GM19328 (cell line): Measurements from ENCODE around the gene COPE.
"Not testable (repeated sequence)": the region's sequence is repeated elsewhere in the genome, so short reads cannot be mapped to it uniquely, and the experiment has no call there.

Source experiments
- ATAC-seq: cut with Tn5 transposase; IDR thresholded peaks from one replicate; pipeline ENCODE4 v1.9.1; 2021; ENCODE audit warnings: mild to moderate bottlenecking, moderate library complexity; ENCODE audit not compliant: unreplicated experiment

The COPE gene

DNA sequence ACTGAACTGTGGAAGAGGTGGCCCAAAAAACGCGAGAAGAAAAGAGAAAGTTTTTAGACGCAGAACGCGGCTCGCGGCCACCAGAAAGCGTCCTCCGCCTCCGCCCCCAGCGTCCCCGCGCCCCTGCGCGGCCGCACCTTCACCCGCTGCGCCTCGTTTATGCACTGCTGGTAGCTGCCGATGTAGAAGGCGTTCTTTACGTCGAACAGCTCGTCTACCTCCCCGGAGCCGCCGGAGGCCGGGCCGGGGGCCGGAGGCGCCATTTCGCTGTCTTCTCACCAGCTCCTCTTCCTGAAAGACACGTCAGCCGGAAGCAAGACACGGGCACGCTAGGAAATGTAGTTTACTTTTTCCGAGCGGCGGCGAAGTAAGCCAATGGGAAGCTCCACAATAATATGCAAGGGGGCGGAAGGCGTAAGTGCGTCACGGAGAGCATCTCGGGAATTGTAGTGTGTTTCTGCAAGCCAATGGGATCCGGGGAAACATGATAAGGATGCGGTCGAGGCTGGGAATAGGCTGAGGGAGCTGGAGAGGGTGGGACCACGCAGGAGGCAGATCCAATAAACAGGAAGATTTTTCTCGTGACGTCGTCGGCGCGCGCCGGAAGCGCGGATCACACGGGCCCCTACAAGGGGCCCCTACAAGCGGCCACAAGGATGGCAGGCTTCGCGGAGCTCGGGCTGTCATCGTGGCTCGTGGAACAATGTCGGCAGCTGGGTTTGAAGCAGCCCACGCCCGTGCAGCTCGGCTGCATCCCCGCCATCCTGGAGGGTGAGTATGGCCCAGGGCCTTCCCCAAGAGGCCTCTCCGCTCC is at the start of gene COPE, which contains the start of gene DDX49:
COPE (minus strand) TSS at position 302 of the 814 bp plus-strand sequence; CDS start at position 263, 39 bp downstream.
DDX49 (plus strand) TSS at position 630 of the 814 bp plus-strand sequence; CDS start at position 657, 27 bp downstream.
- peak; percentile 88 for ATAC-seq

DNA sequence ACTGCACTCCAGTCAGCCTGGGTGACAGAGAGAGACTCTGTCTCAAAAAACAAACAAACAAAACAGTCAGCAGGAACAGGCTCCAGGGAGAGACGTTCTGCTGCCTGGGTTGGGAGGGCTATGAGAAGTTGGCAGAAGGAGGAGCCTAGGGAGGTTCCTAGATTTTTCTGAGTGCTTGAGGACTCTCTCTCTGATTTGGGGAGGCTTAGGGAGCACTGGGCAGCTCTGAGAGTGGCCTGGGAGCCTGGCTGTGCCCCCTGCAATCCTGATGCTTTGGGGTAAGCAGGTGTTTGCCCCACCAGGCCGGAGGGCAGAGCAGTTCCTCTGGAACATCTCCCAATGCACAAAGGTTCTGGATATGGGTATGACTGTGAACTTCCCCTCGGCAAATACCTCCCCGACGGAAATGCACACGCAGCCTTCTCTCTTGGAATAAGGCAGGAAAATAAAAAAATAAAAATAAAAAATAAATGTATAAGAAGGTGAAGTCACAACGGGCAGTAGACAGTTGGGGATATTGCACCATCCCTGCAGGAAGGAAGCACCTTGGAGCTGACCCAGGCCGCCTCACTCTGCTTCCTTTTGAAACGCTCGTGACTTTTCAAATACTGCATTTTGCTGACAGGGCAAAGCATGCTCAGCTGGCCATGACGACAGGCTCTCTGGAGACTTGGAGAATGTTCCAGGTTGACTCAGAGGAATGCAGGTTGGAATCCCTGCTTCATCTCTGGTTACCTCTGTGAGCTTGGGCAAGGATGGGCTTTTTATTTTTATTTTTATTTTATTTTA is 48.4 kb upstream of the COPE start:
- ATAC-seq = no peak

DNA sequence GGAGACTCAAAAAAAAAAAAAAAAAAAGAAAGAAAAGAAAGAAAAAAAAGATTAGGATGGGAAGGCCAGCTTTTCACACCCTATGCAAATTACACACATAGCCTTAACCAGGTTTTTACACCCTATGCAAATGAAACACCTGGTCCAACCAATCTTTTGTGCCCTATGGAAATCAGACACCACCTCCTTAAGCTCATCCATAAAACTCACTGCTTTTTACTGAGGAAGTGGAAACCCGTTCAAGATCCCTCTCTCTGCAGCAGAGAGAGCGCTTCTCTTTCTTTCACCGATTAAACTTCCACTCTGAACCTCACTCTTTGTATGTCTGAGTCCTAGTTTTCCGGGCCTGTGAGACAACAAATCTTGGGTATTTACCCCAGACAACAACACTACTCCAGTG is 47.1 kb upstream of the COPE start:
- ATAC-seq = no peak

DNA sequence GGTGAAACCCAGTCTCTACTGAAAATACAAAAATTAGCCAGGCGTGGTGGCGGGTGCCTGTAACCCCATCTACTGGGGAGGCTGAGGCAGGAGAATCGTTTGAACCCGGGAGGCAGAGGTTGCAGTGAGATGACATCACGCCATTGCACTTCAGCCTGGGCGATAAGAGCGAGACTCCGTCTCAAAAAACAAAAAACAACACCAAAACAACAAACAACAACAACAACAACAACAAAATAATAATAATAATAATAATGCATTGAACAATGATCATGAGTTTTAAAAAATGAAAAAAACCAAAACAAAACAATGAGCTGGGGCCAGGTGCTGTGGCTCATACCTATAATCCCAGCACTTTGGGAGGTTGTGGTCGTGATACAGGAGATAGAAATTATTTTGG is 44.9 kb upstream of the COPE start:
- ATAC-seq = no peak

- ATAC-seq = no peak
Measured at GRCh38 chr19:18961767-18962620, 42.8 kb upstream of the COPE start.

DNA sequence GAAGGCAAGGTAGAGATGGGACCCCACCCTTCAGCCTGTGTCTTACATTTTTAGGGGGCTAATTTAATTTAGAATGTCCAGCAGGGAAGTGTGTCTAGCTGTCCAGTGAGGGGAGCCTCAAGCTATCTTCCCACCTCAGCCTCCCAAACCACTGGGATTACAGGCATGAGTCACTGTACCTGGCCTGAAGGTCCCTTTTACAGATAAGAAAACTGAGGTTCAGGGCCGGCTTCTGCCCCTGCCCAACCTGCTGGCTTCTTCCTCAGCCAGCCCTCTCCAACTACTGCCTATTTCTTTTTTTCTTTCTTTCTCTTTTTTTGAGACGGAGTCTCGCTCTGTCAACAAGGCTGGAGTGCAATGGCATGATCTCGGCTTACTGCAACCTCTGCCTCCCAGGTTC is 41.2 kb upstream of the COPE start:
- ATAC-seq = no peak

DNA sequence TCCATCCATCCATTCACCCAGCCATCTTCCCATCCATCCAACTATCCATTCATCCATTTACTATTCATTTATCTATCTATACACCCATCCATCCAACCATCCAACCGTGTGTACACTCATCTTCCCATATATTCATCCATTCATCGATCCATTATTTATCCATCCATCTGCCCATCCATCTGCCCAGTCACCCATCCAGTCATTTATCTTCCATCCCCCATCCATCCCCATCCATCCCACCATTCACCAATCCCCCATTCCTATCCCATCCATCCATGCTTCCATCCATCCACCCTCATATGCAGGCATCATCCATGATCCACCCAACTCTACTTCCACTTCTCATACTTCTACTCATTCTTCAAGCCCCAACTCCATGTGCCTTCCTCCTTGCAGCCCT is 35.9 kb upstream of the COPE start:
- ATAC-seq = no peak

GRCh38 chr19:18954094-18954493 is 34.9 kb upstream of the COPE start:
- no peak for ATAC-seq

DNA sequence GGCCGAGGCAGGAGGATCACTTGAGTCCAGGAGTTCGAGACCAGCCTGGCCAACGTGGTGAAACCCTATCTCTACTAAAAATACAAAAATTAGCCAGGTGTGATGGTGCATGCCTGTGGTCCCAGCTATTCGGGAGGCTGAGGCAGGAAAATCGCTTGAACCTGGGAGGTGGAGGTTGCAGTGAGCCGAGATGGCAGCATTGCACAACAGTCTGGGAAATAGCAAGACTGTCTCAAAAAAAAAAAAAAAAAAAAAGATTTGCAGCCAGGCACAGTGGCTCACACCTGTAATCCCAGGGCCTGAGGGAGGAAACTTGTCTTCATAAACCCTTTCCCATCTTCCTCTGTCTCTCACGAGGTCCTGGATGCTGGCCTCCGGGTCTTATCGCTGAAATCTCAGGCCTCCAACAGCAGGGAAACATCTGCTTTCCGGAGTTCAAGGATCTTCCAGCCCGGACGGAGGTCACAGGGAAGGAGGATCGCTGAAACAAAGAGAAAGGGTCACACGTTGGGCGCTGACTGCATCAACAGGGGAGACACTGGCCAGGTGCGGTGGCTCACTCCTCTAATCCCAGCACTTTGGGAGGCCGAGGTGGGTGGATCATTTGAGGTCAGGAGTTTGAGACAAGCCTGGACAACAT is 33.3 kb upstream of the COPE start:
- ATAC-seq = not testable (repeated sequence)

GRCh38 chr19:18951721-18952281 is 32.6 kb upstream of the COPE start:
- ATAC-seq = no peak

DNA sequence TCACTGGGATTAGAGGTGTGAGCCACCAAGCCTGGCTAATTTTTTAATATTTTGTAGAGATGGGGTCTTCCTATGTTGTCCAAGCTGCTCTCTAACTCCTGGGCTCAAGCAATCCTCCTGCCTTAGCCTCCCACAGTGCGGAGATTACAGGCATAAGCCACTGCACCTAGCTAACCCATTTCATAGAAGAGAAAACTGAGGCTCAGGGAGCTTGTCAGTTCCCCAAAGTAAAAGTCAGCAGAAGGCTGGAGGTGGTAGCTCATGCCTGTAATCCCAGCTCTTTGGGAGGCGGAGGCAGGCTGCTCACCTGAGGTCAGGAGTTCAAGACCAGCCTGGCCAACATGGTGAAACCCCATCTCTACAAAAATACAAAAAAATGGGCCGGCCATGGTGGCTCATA is 30.7 kb upstream of the COPE start:
- no peak for ATAC-seq

DNA sequence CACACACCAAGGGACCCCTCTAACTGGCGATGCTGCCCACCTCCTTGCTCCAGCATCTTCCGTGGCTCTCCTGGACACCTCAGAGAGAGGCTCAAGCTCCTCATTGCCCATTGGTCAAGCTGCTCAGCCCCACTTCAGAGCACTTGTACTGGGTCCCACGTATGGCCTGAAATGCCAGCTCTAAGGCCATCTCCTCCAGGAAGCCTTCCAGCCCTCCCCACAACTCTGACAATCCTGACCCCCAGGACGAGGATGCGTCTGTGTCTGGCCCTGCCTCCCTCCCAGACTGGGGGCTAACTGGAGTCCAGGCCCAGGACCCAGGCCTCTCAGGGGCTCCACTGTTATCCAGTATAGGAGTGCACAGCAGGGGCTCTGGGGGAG is 29.8 kb upstream of the COPE start:
- ATAC-seq = no peak

GRCh38 chr19:18948075-18948975 is 29.1 kb upstream of the COPE start:
- ATAC-seq = no peak

DNA sequence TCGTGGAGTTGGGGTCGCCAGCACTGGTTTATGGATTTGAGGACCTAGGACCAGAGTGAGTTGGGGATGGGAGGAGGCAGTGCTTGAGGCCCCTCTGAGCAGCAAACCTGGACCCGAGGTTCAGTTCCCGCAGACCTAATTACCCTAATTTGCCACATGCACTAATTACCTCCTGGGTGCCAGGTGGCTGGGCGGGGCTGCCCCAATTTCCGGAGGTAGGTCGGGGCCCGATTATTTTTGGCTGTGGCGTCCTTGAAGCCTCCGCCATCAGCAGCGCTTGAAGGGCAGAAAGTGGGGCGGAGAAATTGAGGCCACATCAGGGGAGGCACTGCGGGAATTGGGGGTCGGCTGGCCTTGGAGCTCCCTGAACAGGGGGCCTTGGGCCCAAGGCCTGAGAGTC is 27.7 kb upstream of the COPE start:
- ATAC-seq = no peak

- ATAC-seq = no peak
Measured at GRCh38 chr19:18946335-18946734, 27.1 kb upstream of the COPE start.

- no peak for ATAC-seq
Measured at GRCh38 chr19:18945297-18945696, 26.1 kb upstream of the COPE start.

DNA sequence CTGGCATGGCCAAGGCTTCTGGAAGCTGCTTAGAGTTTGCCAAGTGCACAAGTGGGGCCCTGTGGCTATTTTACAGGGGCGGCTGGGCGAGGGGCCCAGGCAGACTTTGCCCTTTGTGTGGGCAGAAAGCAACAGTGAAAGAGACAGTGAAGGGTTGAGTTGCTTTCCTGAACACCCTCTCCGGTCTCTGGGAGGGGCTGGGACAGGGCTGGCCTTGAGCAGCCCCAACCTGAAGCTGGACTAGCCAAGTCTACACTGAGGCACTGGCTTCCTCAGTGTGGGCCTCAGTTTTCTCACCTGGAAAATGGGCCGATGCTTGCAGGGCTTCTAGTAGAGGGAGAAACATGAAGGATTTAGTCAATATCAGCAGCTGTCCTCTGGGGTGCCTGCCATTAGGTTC is 24.3 kb upstream of the COPE start:
- ATAC-seq = no peak

DNA sequence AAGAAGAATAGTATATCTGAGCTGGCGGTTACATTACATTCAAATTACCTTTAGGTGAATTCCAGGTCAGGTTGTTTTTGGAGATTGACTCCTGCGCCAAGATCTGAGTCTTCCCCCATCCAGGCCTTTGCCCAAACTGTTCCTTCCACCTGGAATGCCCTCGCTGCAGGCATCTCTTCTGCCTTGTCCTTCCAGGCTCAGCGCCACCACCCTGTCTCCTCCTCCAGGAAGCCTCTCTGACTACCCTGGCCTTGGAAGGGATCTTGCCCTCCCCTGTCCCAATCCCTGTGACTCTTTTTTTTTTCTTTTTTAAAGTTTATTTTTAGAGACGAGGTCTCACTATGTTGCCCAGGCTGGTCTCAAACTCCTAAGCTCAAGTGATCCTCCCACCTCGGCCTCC is 23.5 kb upstream of the COPE start:
- no peak for ATAC-seq

DNA sequence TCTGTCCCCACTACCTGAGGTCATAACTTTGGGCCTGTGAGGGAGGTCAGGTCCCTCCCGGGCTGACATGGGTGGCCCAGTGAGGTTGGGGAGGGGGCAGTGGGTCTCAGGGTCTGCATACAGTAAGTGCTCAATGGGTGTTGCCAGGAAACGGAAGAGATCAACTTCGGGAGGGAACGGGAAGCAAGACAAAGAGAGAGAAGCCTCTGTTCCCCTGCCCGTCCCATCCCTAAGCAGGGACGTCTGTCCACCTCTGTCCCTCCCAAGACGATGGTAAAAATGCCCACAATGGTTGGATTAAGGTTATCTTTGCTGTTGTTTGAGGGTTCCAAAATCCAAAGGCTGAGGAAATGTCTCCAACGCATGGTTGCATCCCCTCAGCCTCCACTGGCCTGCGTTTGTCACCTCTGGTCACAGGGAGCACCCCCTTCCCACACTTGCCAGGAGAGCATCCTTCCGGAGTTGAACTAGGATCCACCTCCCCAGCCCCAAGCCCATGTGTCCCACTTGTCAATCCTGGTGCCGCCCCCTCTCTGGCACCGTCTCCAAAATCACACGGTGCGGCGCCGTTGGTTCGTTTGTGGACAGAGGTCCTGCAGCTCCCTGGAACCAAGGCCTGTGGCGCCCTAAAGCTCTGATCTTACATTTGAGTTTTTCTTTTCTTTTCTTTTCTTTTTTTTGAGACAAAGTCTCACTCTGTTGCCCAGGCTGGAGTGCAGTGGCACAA is 22.6 kb upstream of the COPE start:
- no peak for ATAC-seq
